GM20431 (cell line): ENCODE measurements around the gene TCEAL4.

Source experiments
- in situ Hi-C: fragments of 300-500 bp; cut with MseI, MboI; formaldehyde crosslinking; loops from one replicate; pipeline ENCODE4 v1.15.0; 2020; ENCODE audit warnings: low sequenced_read_pairs; ENCODE audit not compliant: unreplicated experiment

Gene TCEAL4

GRCh38 chrX:103585411-103586313, at the start of gene TCEAL4:
Gene TCEAL4, plus strand, starts transcription at chrX:103585515. Its CDS starts 1,161 bp downstream, at chrX:103586676.
- in situ Hi-C loops: no loop called here

DNA sequence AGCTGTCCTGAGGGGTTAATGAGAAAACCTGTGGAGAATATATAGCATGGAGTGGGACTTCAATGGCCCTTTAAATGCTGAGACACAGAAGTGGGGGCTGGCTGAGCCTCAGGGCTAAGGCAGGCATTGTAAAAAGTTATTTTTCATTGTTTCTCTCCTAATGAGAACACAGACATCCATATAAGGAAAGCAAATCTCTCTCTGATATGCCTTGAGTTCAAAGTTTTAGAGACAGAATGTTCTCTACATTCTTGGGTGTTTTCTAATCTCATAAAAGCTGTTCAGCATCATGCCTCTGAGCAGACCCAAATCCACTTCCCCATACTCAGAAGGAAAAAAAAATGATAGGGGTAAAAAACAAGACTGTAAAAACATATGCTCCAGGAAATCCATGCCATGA, 49.2 kb upstream of the TCEAL4 start:
- in situ Hi-C loops: no loop called here

DNA sequence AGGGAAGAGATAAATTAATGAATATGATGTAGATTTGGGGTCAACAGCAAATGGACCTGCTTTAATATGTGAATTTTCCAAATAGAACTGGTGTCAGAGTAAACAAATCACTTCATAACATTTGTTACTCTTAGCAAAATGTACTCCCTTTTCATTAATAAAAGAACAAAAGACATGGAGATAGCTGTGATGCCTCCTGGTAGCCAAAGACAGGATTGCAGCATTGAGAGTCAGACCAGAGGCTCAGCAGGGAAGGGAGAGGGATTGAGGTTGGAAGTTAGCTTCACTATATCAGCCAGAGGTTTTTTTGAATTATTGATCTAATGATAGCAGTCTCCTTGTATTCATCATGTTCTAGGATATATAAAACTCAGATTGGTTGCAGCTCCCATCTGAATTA, 48.6 kb upstream of the TCEAL4 start:
- in situ Hi-C loops: no loop called here

- in situ Hi-C loops: no loop called here
Observed at GRCh38 chrX:103537871-103538387, 47.4 kb upstream of the TCEAL4 start.

GRCh38 chrX:103538728-103539127, 46.6 kb upstream of the TCEAL4 start:
- in situ Hi-C loops: no loop called here

DNA sequence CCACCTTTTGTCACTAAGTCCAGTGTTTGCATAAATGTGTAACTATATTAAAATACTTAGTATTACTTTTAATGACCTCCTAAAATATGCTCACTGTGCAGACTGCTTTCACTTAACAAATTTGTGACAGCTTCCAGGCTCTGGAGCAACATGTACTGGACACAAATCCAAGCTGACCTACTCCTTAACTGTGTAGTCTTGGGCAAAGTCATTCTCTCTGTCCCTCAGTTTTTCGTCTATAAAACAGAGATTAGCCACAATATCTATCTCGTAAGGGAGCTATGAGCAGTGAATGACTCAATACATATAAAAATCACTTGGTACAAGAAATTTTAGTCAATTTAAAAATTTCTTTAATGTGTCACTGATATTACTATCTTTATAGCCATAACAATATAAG, 45.6 kb upstream of the TCEAL4 start:
- in situ Hi-C loops: no loop called here

DNA sequence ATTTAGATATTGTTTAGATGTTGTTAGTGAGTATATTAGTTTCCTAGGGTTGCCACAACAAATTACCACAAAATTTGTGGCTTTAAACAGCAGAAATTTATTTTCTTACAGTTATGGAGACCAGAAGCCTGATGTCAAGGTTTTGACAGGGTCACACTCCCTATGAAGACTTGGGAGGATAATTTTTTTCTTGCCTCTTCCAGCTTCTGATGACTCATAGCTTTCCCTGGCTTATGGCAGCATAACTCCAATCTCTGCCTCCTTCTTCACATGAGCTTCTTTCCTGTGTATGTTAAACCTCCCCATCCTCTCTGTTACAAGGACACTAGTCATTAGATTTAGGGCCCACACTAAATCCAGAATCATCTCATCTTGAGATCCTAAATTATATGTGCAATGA, 45.2 kb upstream of the TCEAL4 start:
- in situ Hi-C loops: no loop called here

DNA sequence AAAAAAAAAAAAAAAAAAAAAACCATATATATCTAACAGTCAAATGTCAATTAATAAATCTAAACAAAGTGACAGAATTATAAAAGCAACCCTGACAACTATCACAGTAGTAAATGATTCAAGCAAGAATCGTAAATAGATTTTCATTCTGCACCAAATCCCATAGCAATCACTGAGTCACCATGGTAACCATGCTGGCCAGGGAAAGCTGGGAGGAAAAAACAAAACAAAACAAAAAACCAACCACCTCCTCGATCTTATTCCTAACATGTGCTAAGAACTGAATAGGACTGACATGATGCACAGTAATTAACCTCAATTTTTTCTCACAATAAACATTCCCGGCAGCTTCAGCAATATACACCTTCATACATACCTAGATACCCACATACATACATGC, 35.4 kb upstream of the TCEAL4 start:
- in situ Hi-C loops: no loop called here

- in situ Hi-C loops: no loop called here
Observed at GRCh38 chrX:103550415-103551051, 34.8 kb upstream of the TCEAL4 start.

- in situ Hi-C loops: no loop called here
Observed at GRCh38 chrX:103552236-103552635, 33.1 kb upstream of the TCEAL4 start.

GRCh38 chrX:103554687-103555424, 30.5 kb upstream of the TCEAL4 start:
- in situ Hi-C loops: no loop called here

- in situ Hi-C loops: no loop called here
Observed at GRCh38 chrX:103556963-103557612, 28.2 kb upstream of the TCEAL4 start.

DNA sequence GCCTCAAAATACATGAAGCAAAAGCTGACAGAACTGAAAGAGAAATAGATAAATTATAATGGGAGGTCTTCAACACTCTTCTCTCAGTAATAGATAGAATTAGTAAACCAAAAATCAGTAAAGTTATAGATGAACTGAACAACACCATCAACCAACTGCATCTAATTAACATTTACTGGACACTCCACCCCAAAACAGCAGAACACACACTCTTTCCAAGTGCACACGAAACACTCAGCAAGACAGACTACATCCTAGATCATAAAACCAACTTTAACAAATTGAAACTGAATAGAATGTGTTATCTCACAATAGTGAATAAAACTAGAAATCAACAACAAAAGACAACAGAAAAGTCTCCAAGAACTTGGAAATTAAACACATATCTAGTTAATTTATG, 25.1 kb upstream of the TCEAL4 start:
- in situ Hi-C loops: no loop called here

GRCh38 chrX:103562801-103563200, 22.5 kb upstream of the TCEAL4 start:
- in situ Hi-C loops: no loop called here

GRCh38 chrX:103565197-103565596, 20.1 kb upstream of the TCEAL4 start:
- in situ Hi-C loops: no loop called here

GRCh38 chrX:103565752-103566151, 19.6 kb upstream of the TCEAL4 start:
- in situ Hi-C loops: no loop called here

GRCh38 chrX:103571121-103571520, 14.2 kb upstream of the TCEAL4 start:
- in situ Hi-C loops: no loop called here

- in situ Hi-C loops: no loop called here
Observed at GRCh38 chrX:103571726-103572125, 13.6 kb upstream of the TCEAL4 start.

DNA sequence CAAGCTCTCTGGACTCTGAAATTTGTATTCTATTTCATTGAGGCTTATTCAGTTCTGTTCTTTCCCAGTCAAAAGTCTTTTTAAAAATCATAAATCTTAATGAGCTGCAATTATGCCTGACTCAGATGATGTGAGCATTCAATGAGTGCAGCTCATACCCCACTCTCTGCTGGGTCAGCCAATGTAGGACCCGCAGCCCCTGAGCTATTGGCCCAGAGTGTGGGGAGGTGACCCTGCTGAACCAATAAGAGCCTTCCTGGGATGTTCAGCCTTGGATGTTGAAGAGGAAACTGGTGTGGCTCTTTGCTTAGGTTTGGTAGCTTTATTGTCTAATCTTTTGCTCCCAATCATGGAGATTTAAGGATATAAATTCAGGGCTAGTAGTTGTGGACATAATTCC, 12.1 kb upstream of the TCEAL4 start:
- in situ Hi-C loops: no loop called here

- in situ Hi-C loops: no loop called here
Observed at GRCh38 chrX:103584596-103584995, 719 bp upstream of the TCEAL4 start.
